ENCODE measurements around the gene LEF1. TPM values are rescaled to one million over a fixed set of nuclear protein-coding genes. Genes with fewer than 3 reads are reported as not detected.
A peak's percentile ranks its signal among the peaks of the same experiment; 100 is the strongest.

LEF1 gene
- total and polyA plus RNA-seq, 9 of the 15 experiments (the other 6 are each of a cell fraction or from before 2014, with no cell fraction given) = 15.1 to 81.1 (median 29.7) TPM

DNA sequence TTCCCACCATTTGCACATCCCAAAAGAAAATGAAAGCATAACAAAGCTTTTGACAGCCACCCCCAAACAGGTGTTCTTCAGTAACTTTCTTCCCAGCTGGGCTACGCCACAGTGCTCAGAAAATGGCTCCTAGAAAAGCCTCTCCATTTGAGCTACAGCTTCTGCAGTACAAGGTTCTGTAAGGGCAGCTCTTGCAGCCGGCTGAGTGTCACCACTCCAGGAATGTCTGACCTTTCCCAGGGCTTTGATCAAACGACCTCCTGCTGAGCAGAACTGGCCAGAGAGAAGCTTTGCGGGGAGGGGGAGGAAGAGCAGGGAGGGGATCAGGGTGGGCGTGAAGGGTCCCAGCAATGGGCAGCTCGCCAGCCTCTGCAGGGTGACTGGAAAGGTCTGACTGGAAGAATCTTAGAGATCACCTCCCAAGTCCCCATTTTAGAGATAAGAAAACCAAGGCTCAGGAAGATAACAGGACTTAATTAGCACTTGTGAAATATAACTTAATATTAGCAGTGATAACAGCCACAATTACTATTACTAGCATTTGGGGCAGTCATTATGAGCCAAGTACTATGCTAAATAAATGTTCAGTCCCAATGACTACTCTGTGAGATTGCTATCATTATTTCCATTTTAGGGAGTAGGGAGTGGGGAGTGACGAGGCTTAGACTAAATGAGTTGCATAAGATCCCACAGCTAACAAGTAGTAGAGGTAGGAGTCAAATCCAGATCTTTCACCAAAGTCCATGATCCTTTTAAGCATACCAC, 51.1 kb downstream of the LEF1 start (continued):
- TF ChIP-seq ZC3H4 (CRISPR knock-in tag; IDR thresholded peaks at IDR 0.05; ENCODE audit: borderline replicate concordance) = no peak
- no peak for TF ChIP-seq SNIP1 (IDR thresholded peaks at IDR 0.05; ENCODE audit: low read depth)
- no peak for TF ChIP-seq E2F3 (CRISPR knock-in tag; IDR thresholded peaks at IDR 0.05)
- TF ChIP-seq, protein P1, sequence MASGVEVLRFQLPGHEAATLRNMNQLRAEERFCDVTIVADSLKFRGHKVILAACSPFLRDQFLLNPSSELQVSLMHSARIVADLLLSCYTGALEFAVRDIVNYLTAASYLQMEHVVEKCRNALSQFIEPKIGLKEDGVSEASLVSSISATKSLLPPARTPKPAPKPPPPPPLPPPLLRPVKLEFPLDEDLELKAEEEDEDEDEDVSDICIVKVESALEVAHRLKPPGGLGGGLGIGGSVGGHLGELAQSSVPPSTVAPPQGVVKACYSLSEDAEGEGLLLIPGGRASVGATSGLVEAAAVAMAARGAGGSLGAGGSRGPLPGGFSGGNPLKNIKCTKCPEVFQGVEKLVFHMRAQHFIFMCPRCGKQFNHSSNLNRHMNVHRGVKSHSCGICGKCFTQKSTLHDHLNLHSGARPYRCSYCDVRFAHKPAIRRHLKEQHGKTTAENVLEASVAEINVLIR (CRISPR knock-in tag; IDR thresholded peaks at IDR 0.05) = no peak
- TF ChIP-seq, protein P2, sequence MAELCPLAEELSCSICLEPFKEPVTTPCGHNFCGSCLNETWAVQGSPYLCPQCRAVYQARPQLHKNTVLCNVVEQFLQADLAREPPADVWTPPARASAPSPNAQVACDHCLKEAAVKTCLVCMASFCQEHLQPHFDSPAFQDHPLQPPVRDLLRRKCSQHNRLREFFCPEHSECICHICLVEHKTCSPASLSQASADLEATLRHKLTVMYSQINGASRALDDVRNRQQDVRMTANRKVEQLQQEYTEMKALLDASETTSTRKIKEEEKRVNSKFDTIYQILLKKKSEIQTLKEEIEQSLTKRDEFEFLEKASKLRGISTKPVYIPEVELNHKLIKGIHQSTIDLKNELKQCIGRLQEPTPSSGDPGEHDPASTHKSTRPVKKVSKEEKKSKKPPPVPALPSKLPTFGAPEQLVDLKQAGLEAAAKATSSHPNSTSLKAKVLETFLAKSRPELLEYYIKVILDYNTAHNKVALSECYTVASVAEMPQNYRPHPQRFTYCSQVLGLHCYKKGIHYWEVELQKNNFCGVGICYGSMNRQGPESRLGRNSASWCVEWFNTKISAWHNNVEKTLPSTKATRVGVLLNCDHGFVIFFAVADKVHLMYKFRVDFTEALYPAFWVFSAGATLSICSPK (IDR thresholded peaks at IDR 0.05; ENCODE audit: borderline replicate concordance) = no peak
- TF ChIP-seq, protein P3, sequence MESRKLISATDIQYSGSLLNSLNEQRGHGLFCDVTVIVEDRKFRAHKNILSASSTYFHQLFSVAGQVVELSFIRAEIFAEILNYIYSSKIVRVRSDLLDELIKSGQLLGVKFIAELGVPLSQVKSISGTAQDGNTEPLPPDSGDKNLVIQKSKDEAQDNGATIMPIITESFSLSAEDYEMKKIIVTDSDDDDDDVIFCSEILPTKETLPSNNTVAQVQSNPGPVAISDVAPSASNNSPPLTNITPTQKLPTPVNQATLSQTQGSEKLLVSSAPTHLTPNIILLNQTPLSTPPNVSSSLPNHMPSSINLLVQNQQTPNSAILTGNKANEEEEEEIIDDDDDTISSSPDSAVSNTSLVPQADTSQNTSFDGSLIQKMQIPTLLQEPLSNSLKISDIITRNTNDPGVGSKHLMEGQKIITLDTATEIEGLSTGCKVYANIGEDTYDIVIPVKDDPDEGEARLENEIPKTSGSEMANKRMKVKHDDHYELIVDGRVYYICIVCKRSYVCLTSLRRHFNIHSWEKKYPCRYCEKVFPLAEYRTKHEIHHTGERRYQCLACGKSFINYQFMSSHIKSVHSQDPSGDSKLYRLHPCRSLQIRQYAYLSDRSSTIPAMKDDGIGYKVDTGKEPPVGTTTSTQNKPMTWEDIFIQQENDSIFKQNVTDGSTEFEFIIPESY (CRISPR knock-in tag; IDR thresholded peaks at IDR 0.05) = no peak
- peak; percentile 78 for TF ChIP-seq RBM25 (IDR thresholded peaks at IDR 0.05; ENCODE audit: low read depth, low read length, severe bottlenecking)
- TF ChIP-seq, protein P4, sequence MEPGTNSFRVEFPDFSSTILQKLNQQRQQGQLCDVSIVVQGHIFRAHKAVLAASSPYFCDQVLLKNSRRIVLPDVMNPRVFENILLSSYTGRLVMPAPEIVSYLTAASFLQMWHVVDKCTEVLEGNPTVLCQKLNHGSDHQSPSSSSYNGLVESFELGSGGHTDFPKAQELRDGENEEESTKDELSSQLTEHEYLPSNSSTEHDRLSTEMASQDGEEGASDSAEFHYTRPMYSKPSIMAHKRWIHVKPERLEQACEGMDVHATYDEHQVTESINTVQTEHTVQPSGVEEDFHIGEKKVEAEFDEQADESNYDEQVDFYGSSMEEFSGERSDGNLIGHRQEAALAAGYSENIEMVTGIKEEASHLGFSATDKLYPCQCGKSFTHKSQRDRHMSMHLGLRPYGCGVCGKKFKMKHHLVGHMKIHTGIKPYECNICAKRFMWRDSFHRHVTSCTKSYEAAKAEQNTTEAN (CRISPR knock-in tag; IDR thresholded peaks at IDR 0.05) = no peak
- TF ChIP-seq DPF2 (IDR thresholded peaks at IDR 0.05) = peak; percentile 43
- peak; percentile 69 for TF ChIP-seq BCOR (IDR thresholded peaks at IDR 0.05)
- no peak for TF ChIP-seq RCOR1 (IDR thresholded peaks at IDR 0.05; ENCODE audit: borderline replicate concordance in 1 of 2, low read depth in 2 of 2, low read length in 2 of 2)
- peak; percentile 59; the same call in 1 of the 2 replicates for TF ChIP-seq GATA2 (CRISPR knock-in tag; IDR thresholded peaks at IDR 0.05)
- TF ChIP-seq, protein P5, sequence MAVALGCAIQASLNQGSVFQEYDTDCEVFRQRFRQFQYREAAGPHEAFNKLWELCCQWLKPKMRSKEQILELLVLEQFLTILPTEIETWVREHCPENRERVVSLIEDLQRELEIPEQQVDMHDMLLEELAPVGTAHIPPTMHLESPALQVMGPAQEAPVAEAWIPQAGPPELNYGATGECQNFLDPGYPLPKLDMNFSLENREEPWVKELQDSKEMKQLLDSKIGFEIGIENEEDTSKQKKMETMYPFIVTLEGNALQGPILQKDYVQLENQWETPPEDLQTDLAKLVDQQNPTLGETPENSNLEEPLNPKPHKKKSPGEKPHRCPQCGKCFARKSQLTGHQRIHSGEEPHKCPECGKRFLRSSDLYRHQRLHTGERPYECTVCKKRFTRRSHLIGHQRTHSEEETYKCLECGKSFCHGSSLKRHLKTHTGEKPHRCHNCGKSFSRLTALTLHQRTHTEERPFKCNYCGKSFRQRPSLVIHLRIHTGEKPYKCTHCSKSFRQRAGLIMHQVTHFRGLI (CRISPR knock-in tag; IDR thresholded peaks at IDR 0.05) = no peak
- TF ChIP-seq, protein P6, sequence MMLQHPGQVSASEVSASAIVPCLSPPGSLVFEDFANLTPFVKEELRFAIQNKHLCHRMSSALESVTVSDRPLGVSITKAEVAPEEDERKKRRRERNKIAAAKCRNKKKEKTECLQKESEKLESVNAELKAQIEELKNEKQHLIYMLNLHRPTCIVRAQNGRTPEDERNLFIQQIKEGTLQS (IDR thresholded peaks at IDR 0.05) = peak; percentile 5; the same call in 1 of the 2 replicates
- TF ChIP-seq, protein P6 (CRISPR knock-in tag; conservative IDR thresholded peaks at IDR 0.05) = no peak
- no peak for TF ChIP-seq NR2C1 (IDR thresholded peaks at IDR 0.05)
- no peak for TF ChIP-seq NR2C1 (tag; IDR thresholded peaks at IDR 0.05)

All from K562 (cell line).